NCI-H774 (cell line): Measurements from ENCODE around the gene ZNF300.
A peak's percentile ranks its signal among the peaks of the same experiment; 100 is the strongest.
"Not testable (repeated sequence)": the region's sequence is repeated elsewhere in the genome, so short reads cannot be mapped to it uniquely, and the experiment has no call there.

ENCODE experiments used
- DNase-seq: peaks from one replicate; lab custom pipeline; 2025; lab: John Stamatoyannopoulos, UW

ZNF300 gene

DNA sequence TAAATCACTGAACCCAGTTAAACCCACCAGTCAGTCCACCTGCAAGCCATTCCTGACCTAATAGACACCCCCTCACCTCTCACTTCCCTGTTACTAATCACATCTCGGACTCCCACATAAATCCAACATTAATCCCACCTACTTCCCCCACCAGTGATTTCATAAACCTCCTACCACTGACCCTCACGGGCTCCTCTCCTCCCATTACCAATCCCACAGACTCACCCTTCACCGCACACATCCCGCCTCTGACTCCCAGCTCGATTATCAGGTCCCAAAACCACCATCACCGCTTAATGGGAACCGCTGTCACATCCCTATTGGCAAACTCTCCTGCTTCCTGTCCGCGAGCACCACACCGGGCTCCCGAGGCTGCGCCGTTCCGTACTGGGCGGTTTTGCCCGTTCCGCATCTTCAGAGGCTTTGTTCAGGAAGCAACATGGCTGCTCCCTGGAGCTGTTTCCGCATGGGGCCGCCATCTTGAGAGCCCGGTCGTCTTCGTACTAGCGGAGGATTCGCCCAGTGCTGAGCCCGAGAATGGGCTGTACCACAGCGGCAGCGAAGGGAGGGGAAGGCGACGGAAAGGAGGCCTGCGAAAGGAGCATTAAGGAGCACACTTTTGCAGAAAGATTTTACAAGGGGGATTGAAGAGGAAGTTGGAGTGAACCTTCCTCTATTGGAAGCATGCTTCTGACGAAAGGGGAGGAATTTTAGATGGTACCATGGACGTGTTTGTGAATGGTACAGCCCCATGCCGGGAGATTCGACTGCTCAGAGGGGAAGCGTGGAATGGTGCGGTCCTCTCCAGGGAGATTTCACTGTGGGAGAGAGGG is at the start of gene ZNF300:
Gene ZNF300, minus strand, starts transcription at position 502 of the 833 bp plus-strand sequence. CDS start 1,825 bp downstream, outside the sequence.
- DNase-seq, result peak; percentile 91

DNA sequence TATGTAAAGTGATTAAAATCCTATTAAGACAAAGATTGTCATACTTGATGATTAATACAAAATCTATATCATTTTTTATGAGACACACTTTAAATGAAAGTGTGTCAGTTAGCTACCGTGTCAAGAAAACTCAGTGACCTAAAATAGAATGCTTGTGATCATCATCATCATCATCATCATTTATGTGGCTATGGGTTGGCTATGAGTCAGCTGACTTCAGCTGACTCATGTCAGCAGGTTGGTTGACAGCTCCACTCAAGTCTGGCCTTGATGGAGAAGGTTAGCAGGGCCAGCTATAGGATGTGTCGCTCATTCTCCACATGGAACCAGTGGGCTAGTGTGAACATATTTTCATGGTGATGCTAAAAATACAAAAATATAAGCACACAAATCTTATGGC is 43.8 kb upstream of the ZNF300 start:
- DNase-seq, result no peak

- DNase-seq, result no peak
Observed at GRCh38 chr5:150946351-150946905, 41.6 kb upstream of the ZNF300 start.

GRCh38 chr5:150945947-150946346 is 41.2 kb upstream of the ZNF300 start:
- no peak for DNase-seq

DNA sequence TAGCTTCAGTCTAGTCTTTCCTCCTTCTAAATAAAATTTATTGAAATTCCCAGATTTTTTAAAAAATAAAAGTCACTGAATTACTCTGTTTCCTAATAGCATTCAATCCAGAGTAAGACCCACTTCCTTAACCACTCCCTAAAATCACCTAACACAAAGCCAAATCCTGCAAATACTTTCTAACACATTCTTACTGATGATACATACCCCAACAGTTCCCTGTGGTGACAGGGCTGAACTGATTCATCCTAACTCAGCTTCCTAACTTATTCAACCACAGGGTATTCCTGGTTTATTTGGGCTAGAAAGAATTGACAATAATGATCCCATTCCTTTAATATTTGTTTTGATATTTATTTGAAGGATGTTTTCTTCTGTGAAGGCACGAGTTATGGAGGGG is 40.7 kb upstream of the ZNF300 start:
- no peak for DNase-seq

- DNase-seq, result no peak
Observed at GRCh38 chr5:150931368-150931965, 26.7 kb upstream of the ZNF300 start.

DNA sequence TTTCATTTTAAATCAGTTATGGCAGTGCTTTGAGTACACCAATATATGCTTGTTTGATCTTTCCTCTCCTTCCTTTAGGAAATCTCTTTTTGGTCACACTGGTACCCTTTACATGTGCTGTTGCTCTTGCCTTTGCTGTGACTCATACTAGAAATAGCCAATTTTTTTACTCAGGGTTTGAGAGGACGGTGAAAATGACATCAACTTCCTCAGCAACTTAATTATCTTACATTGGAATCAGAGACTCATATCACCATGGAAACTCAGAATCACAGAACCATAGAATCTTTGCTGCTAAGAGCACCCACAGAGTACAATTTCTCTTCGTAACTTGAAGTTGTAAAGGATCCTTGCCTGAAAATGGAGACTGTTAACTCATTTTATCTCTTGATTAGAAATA is 13.8 kb upstream of the ZNF300 start:
- no peak for DNase-seq

DNA sequence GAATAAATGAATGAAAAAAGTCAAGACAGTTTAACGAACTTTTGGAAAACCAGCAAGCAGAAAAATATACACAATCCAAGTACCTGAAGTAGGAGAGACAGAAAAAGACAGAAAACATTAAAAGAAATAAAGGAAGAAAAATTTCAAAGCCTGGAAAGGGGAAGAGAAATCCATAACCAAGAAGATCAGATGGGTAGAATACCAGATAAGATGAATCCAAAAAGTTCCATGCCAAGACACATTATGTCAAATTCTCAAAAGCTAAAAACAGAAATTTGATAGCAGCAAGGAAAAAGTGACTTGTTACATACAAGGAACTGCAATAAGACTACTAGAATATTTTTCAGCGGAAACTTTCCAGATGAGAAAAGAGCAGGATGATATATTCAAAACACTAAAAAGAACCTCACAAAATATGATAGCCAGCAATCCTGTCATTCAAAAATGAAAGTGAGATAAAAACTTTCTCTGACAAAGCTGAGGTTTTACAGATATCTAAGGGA is 7.6 kb upstream of the ZNF300 start:
- DNase-seq, result no peak

GRCh38 chr5:150905312-150905683 is 518 bp upstream of the ZNF300 start:
- no peak for DNase-seq

DNA sequence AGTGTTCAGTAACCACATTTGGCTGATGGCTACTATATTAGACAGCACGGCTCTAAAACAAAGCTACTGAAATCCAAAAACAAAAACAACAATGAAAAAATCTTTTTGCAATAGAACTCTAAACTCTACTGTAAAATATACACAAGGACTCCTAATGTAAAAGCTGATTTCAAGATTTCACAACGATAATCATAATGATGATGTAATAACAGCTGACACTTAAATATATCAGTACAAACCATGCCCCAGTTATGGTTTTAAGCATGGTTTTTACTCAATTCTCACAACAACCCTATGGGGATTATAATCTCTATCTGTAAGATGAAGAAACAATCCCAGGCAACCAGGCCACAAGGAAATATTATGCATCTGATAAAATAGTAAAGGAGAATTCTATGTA is 3.3 kb downstream of the ZNF300 start:
- DNase-seq, result no peak

DNA sequence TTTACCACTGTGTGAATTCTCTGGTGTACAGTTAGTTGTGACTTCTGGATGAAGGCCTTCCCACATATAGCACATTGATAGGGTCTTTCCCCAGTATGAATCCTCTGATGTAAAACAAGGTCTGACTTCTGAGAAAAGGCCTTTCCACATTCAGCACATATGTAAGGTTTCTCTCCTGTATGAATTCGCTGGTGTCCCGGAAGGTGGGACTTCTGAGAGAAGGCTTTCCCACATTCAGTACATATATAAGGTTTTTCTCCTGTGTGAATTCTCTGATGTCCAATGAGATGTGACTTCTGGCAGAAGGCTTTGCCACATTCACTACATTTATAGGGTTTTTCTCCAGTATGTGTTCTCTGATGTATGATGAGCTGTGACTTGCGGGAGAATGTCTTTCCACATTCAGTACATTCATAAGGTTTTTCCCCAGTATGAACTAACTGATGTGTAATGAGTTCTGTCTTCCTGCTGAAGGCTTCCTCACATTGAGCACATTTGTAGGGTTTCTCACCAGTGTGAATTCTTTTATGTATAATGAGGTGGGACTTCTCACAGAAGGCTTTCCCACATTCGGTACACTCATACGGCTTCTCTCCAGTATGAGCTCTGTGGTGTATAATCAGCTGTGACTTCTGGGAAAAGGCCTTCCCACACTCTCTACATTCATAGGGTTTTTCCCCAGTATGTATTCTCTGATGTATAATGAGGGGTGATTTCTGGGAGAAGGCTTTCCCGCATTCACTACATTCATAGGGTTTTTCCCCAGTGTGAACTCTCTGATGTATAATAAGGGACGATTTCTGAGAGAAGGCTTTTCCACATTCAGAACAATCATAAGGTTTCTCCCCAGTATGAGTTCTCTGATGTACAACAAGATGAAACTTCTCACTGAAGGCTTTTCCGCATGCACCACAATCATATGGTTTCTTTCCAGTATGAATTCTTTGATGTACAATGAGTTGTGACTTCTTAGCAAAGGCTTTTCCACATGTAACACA is 9.1 kb downstream of the ZNF300 start:
- DNase-seq, result no peak

DNA sequence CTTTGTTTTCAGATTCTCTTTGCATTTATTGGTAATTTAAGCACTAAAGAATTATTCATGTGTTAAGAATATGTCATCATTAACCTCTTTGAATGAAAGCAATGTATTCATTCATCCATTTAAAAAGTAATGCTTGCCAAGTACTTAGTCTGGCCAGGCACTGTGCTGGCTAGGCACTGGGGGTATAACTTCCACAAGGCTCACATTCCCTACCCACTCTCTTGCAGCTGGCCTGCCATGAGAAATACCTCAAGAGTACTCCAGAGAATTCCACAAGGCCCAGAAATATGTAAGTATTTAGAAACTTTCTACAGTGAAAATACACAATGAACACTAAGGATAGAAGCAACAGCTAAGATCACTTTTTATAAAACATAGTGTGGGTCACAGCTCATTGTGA is 25.4 kb downstream of the ZNF300 start:
- no peak for DNase-seq

GRCh38 chr5:150862070-150862469 is 42.7 kb downstream of the ZNF300 start:
- DNase-seq, result no peak

GRCh38 chr5:150860246-150860821 is 44.4 kb downstream of the ZNF300 start:
- no peak for DNase-seq

DNA sequence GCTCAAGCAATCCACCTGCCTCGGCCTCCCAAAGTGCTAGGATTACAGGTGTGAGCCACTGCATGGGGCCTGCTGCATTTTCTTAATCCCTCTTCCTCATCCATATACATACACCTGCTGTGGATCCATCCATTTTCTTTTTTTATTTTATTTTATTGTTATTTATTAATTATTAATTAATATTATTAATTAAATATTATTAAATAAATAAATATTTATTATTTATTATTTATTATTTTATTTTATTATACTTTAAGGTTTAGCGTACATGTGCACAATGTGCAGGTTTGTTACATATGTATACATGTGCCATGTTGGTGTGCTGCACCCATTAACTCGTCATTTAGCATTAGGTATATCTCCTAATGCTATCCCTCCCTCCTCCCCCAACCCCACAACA is 48.1 kb downstream of the ZNF300 start:
- not testable (repeated sequence) for DNase-seq

GRCh38 chr5:150853561-150853960 is 51.2 kb downstream of the ZNF300 start:
- DNase-seq, result no peak

GRCh38 chr5:150851039-150851438 is 53.7 kb downstream of the ZNF300 start:
- no peak for DNase-seq

GRCh38 chr5:150848271-150848670 is 56.5 kb downstream of the ZNF300 start:
- no peak for DNase-seq

DNA sequence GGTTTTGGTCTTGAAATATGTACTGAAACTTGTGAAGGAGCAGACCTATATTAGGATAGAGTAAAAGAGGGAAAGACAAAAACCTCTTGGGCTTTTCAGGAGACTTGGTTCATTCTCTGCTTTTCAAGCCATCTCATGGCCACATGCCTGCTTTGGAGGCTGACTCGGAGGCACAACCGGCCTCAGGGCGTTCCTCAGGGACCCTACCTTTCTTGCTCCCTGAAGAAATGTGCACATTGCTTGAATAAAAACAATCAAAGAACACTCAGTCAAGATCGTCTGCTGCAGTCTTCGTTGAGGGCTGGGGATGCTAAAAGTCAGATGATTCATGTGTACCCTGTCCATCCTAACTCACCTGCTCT is 57.5 kb downstream of the ZNF300 start:
- DNase-seq, result no peak

DNA sequence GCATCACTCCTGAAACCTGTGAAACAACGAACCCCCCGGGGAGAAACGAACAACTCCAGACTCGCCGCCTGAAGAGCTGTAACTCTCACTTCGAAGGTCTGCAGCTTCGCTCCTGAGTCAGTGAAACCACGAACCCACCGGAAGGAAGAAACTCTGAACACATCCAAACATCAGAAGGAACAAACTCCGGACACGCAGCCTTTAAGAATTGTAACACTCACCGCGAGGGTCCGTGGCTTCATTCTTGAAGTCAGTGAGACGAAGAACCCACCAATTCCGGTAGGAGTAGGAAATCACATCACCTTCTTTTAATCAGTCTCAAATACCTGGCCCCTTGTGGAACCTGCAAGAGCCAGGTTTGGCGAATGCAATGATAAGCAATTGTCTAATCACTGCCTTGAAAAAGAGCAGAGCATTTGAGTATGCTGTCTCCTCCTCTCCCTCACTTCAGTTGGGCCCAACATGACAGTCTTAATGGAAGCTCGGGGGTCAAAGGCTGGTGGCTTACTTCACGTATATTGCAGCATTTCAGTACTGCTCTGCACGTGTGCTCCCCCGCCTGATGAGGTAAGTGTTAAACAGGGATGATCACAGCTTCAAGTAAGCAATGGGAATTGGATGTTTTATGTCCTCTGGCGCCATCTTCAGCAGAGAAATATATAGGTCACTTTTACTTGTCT is 58.0 kb downstream of the ZNF300 start:
- DNase-seq, result peak; percentile 63

- not testable (repeated sequence) for DNase-seq
Observed at GRCh38 chr5:150846308-150846653, 58.5 kb downstream of the ZNF300 start, which contains the start of gene IRGM. TSS of gene IRGM (plus strand) at chr5:150846521. CDS start at chr5:150848124, 1,603 bp downstream.
